SK-N-SH (cell line): ENCODE measurements around the gene SMIM3. TPM values are rescaled to one million over a fixed set of nuclear protein-coding genes. Genes with fewer than 3 reads are reported as not detected.
"Not testable (repeated sequence)": the region's sequence is repeated elsewhere in the genome, so short reads cannot be mapped to it uniquely, and the experiment has no call there.

Experiments used
- CTCF ChIA-PET: fragments of 300-600, 350-600 bp; formaldehyde crosslinking; extraction: SDS; loops from one replicate; lab custom pipeline; 2021; lab: Yijun Ruan, JAX
- POLR2A ChIA-PET: fragments of 350-600 bp; sonication (Branson Sonifier 250); formaldehyde crosslinking; extraction: SDS; loops from one replicate; lab custom pipeline; 2020; ENCODE audit warnings: antibody characterized with exemption, inconsistent platforms; lab: Yijun Ruan, JAX
- DNase-seq: peaks from one replicate; pipeline ENCODE4 v3.0.0; 2012
- H2AFZ ChIP-seq: fragments of 200-600 bp; sonication (generic); 2 replicates; pipeline ENCODE4 v1.8.1; 2016; ENCODE audit warnings: antibody characterized with exemption, mild to moderate bottlenecking, low read depth
- H3F3A ChIP-seq: fragments of 200-600 bp; sonication (generic); replicated peaks from 2 replicates; pipeline ENCODE3; 2016; ENCODE audit warnings: antibody characterized with exemption, mild to moderate bottlenecking; ENCODE audit not compliant: insufficient read depth
- H3K27ac ChIP-seq, 2 experiments: fragments of 200-500 bp in 1 of 2; fragments of 200-600 bp in 1 of 2; sonication (Bioruptor generic) in 1 of 2; sonication (generic), shearing (Covaris generic) in 1 of 2; 2 replicates each; pipeline versions ENCODE4 v1.5.1 to v1.6.1; 2014 to 2016; ENCODE audit warnings: low read depth in 2 of 2, inconsistent platforms in 1 of 2, low read length in 1 of 2, mild to moderate bottlenecking in 1 of 2, mixed read lengths in 1 of 2
- H3K27me3 ChIP-seq: fragments of 200-600 bp; sonication (generic), shearing (Covaris generic); 2 replicates; pipeline ENCODE4 v1.6.1; 2016; ENCODE audit warnings: mixed run types; ENCODE audit not compliant: insufficient read depth
- H3K36me3 ChIP-seq, 2 experiments: fragments of 200-500 bp in 1 of 2; fragments of 200-600 bp in 1 of 2; sonication (Bioruptor generic) in 1 of 2; sonication (generic) in 1 of 2; replicated peaks in 1 of 2; 2 replicates each; pipeline versions ENCODE3 to v1.5.1; 2014 to 2016; ENCODE audit warnings: low read length in 1 of 2, mild to moderate bottlenecking in 1 of 2; ENCODE audit not compliant: insufficient read depth in 2 of 2, control insufficient read depth in 1 of 2
- H3K4me1 ChIP-seq, 2 experiments: fragments of 200-500 bp in 1 of 2; fragments of 200-600 bp in 1 of 2; sonication (Bioruptor generic) in 1 of 2; sonication (generic), shearing (Covaris generic) in 1 of 2; 2 replicates each; pipeline versions ENCODE4 v1.5.1 to v1.6.1; 2014 to 2016; ENCODE audit warnings: low read depth in 1 of 2, low read length in 1 of 2, mixed run types in 1 of 2; ENCODE audit not compliant: insufficient read depth in 2 of 2, control insufficient read depth in 1 of 2
- H3K4me2 ChIP-seq: fragments of 200-600 bp; sonication (generic), shearing (Covaris generic); 2 replicates; pipeline ENCODE4 v1.6.1; 2017; ENCODE audit warnings: mixed run types
- H3K4me3 ChIP-seq, 2 experiments: fragments of 200-500 bp in 1 of 2; fragments of 200-600 bp in 1 of 2; sonication (Bioruptor generic) in 1 of 2; sonication (generic), shearing (Covaris generic) in 1 of 2; 2 replicates each; pipeline versions ENCODE4 v1.5.1 to v1.8.1; 2014 to 2016; ENCODE audit warnings: low read depth in 2 of 2, inconsistent platforms in 1 of 2, low read length in 1 of 2, mild to moderate bottlenecking in 1 of 2, mixed read lengths in 1 of 2, moderate library complexity in 1 of 2
- H3K79me2 ChIP-seq: fragments of 200-600 bp; sonication (generic); 2 replicates; pipeline ENCODE4 v1.8.1; 2017; ENCODE audit warnings: mild to moderate bottlenecking; ENCODE audit not compliant: insufficient read depth
- H3K9ac ChIP-seq: fragments of 200-600 bp; sonication (generic); 2 replicates; pipeline ENCODE4 v1.6.1; 2017; ENCODE audit warnings: mixed run types
- H3K9me2 ChIP-seq: fragments of 200-600 bp; sonication (generic); 2 replicates; pipeline ENCODE4 v1.6.1; 2017; ENCODE audit warnings: mixed run types
- H3K9me3 ChIP-seq: fragments of 200-600 bp; sonication (generic); 2 replicates; pipeline ENCODE4 v1.6.1; 2017; ENCODE audit warnings: mixed run types, mild to moderate bottlenecking, moderate library complexity
- H4K20me1 ChIP-seq: fragments of 200-600 bp; sonication (generic); 2 replicates; pipeline ENCODE4 v1.6.1; 2017; ENCODE audit warnings: mild to moderate bottlenecking, mixed run types; ENCODE audit not compliant: insufficient read depth
- WGBS: methylation state at CpG from one replicate; pipeline ENCODE4 v1.1.6; 2017; ENCODE audit warnings: low lambda C conversion rate; 5-methylcytosine and 5-hydroxymethylcytosine counted together
- polyA plus RNA-seq, 3 experiments: library from polyadenylated mRNA; depleted of rRNA; stranded (reverse); fragments of >200 nt; gene quantifications; 2 replicates each; pipeline ENCODE4 v1.2.3, GENCODE V29; 2012

The SMIM3 gene
- polyA plus RNA-seq, 1 of the 3 experiments (the other 2 are of a cell fraction) = 39.9 TPM

DNA sequence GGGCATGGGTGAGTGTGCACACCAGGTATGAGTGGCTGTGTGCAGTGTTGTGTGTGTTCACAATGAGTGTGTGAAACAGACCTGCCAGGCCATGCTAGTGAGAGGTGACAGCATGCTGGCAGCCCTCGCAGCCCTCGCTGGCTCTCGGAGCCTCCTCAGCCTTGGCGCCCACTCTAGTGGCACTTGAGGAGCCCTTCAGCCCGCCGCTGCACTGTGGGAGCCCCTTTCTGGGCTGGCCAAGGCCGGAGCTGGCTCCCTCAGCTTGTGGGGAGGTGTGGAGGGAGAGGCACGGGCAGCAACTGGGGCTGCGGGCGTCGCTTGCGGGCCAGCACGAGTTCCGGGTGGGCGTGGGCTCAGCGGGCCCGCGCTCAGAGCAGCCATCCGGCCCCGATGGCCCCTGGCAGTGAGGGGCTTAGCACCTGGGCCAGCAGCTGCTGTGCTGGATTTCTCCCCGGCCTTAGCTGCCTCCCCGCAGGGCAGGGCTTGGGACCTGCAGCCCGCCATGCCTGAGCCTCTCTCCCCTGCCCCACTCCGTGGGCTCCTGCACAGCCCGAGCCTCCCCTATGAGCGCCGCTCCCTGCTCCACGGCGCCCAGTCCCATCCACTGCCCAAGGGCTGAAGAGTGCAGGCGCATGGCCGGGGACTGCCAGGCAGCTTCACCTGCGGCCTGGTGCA lies 66.8 kb downstream of the SMIM3 start:
- H3K27me3 ChIP-seq, H3K4me1 ChIP-seq, H3K4me3 ChIP-seq, POLR2A ChIA-PET, H3K79me2 ChIP-seq, H3K9me3 ChIP-seq, H4K20me1 ChIP-seq, H3K36me3 ChIP-seq, H3F3A ChIP-seq, H3K27ac ChIP-seq, H3K4me2 ChIP-seq, H3K9me2 ChIP-seq, H2AFZ ChIP-seq, DNase-seq, H3K9ac ChIP-seq: not testable (repeated sequence)
- CTCF ChIA-PET = interaction anchor here (1.5 to 3.3 kb wide), 4 partner anchors 10 to 285 kb away, joined by 4 to 44 read pairs (median 23); no protein-coding TSS in a partner anchor
- WGBS = 88% methylated on average over 9 of the region's 32 CpGs

GRCh38 chr5:150846308-150846653 lies 67.7 kb downstream of the SMIM3 start, which contains the start of gene IRGM:
IRGM (plus strand) TSS chr5:150846521; CDS start chr5:150848124, 1,603 bp downstream.
- H3F3A ChIP-seq, H3K36me3 ChIP-seq, DNase-seq, H3K4me3 ChIP-seq, H4K20me1 ChIP-seq, H3K9ac ChIP-seq, H3K79me2 ChIP-seq, POLR2A ChIA-PET, H3K9me2 ChIP-seq, H3K4me2 ChIP-seq, H3K27ac ChIP-seq, H3K27me3 ChIP-seq, H3K9me3 ChIP-seq, H2AFZ ChIP-seq, H3K4me1 ChIP-seq: not testable (repeated sequence)
- CTCF ChIA-PET = interaction anchor here (0.7 to 3.3 kb wide), 25 partner anchors 8 to 397 kb away, joined by 3 to 44 read pairs (median 4); partner anchors contain the start of genes RBM22, RPS14 and SMIM3
- 82% methylated on average over 2 of the region's 3 CpGs for WGBS

Other genes starting within 250 kb of the SMIM3 start
- 3.0 and 5.1 TPM in 2 replicates for gene SYNPO, start 138.1 kb upstream of the SMIM3 start, polyA plus RNA-seq (2012; rRNA removed)
- 0.26 and 0.41 TPM in 2 replicates for gene MYOZ3, start 117.5 kb upstream of the SMIM3 start, polyA plus RNA-seq (2012; rRNA removed)
- 30.7 and 41.0 TPM in 2 replicates for gene RBM22, start 77.7 kb upstream of the SMIM3 start, polyA plus RNA-seq (2012; rRNA removed)
- gene DCTN4, start 19.7 kb upstream of the SMIM3 start, polyA plus RNA-seq (2012; rRNA removed) = 22.8 and 30.5 TPM in 2 replicates
- gene IRGM, start 67.8 kb downstream of the SMIM3 start, polyA plus RNA-seq (2012; rRNA removed) = 0.13 and 0.19 TPM in 2 replicates
- 3.5 and 4.9 TPM in 2 replicates for gene ZNF300, start 126.2 kb downstream of the SMIM3 start, polyA plus RNA-seq (2012; rRNA removed)
- 3.2 and 3.8 TPM in 2 replicates for gene GPX3, start 241.8 kb downstream of the SMIM3 start, polyA plus RNA-seq (2012; rRNA removed)